ENCODE results near the gene PROKR1.
"Not testable (repeated sequence)": the region's sequence is repeated elsewhere in the genome, so short reads cannot be mapped to it uniquely, and the experiment has no call there.

The PROKR1 gene

GRCh38 chr2:68643011-68643873, at the start of gene PROKR1:
Gene PROKR1, plus strand, starts transcription at chr2:68643579. Its CDS starts 2,243 bp downstream, at chr2:68645822.
- peak; percentile 44 for DNase-seq (ENCODE audit: low spot score)
- in situ Hi-C loops (cut with MboI; ENCODE audit: low sequenced_read_pairs, unreplicated experiment): no loop called here
- no peak for TF ChIP-seq CTCF (IDR thresholded peaks at IDR 0.05; ENCODE audit: borderline replicate concordance, control extremely low read depth, extremely low read depth, insufficient read depth, missing control alignments)

GRCh38 chr2:68594041-68594440, 49.3 kb upstream of the PROKR1 start:
- DNase-seq (ENCODE audit: low spot score): no peak
- in situ Hi-C loops (cut with MboI; ENCODE audit: low sequenced_read_pairs, unreplicated experiment): no loop called here
- no peak for TF ChIP-seq CTCF (IDR thresholded peaks at IDR 0.05; ENCODE audit: borderline replicate concordance, control extremely low read depth, extremely low read depth, insufficient read depth, missing control alignments)

- peak; percentile 16 for DNase-seq (ENCODE audit: low spot score)
- TF ChIP-seq CTCF (IDR thresholded peaks at IDR 0.05; ENCODE audit: borderline replicate concordance, control extremely low read depth, extremely low read depth, insufficient read depth, missing control alignments): peak; percentile 70
- in situ Hi-C loops (cut with MboI; ENCODE audit: low sequenced_read_pairs, unreplicated experiment): no loop called here
Measured at GRCh38 chr2:68594674-68595492, 48.5 kb upstream of the PROKR1 start.

- DNase-seq (ENCODE audit: low spot score); in situ Hi-C loops (cut with MboI; ENCODE audit: low sequenced_read_pairs, unreplicated experiment): not testable (repeated sequence)
Measured at GRCh38 chr2:68595493-68595785, 47.9 kb upstream of the PROKR1 start.

GRCh38 chr2:68600495-68600894, 42.9 kb upstream of the PROKR1 start:
- in situ Hi-C loops (cut with MboI; ENCODE audit: low sequenced_read_pairs, unreplicated experiment); DNase-seq (ENCODE audit: low spot score): not testable (repeated sequence)

GRCh38 chr2:68603059-68603458, 40.3 kb upstream of the PROKR1 start:
- in situ Hi-C loops (cut with MboI; ENCODE audit: low sequenced_read_pairs, unreplicated experiment): no loop called here
- TF ChIP-seq CTCF (IDR thresholded peaks at IDR 0.05; ENCODE audit: borderline replicate concordance, control extremely low read depth, extremely low read depth, insufficient read depth, missing control alignments): no peak
- DNase-seq (ENCODE audit: low spot score): no peak

- TF ChIP-seq CTCF (IDR thresholded peaks at IDR 0.05; ENCODE audit: borderline replicate concordance, control extremely low read depth, extremely low read depth, insufficient read depth, missing control alignments): no peak
- in situ Hi-C loops (cut with MboI; ENCODE audit: low sequenced_read_pairs, unreplicated experiment): no loop called here
- DNase-seq (ENCODE audit: low spot score): no peak
Measured at GRCh38 chr2:68604077-68604476, 39.3 kb upstream of the PROKR1 start.
